HUES48 (cell line): ENCODE measurements around the gene AFDN.

Experiments used
- H3K27ac ChIP-seq: one replicate; pipeline ENCODE4 v1.7.0; 2013; ENCODE audit warnings: low read depth, low read length, inconsistent platforms
- H3K27me3 ChIP-seq: 2 replicates; pipeline ENCODE4 v1.6.1; 2013; ENCODE audit warnings: mild to moderate bottlenecking, low read length; ENCODE audit not compliant: control insufficient read depth, insufficient read depth
- H3K36me3 ChIP-seq: 2 replicates; pipeline ENCODE4 v1.6.1; 2013; ENCODE audit warnings: low read length; ENCODE audit not compliant: control insufficient read depth, insufficient read depth
- H3K4me1 ChIP-seq: 2 replicates; pipeline ENCODE4 v1.6.1; 2013; ENCODE audit warnings: mild to moderate bottlenecking, low read length; ENCODE audit not compliant: control insufficient read depth, insufficient read depth
- H3K4me3 ChIP-seq: 2 replicates; pipeline ENCODE4 v1.5.1; 2013; ENCODE audit warnings: mild to moderate bottlenecking, low read depth, low read length
- H3K9ac ChIP-seq: 2 replicates; pipeline ENCODE4 v1.6.1; 2013; ENCODE audit warnings: mild to moderate bottlenecking, low read depth, low read length, moderate library complexity
- H3K9me3 ChIP-seq: 2 replicates; pipeline ENCODE4 v1.6.1; 2013; ENCODE audit warnings: low read length; ENCODE audit not compliant: control insufficient read depth, insufficient read depth

AFDN gene

DNA sequence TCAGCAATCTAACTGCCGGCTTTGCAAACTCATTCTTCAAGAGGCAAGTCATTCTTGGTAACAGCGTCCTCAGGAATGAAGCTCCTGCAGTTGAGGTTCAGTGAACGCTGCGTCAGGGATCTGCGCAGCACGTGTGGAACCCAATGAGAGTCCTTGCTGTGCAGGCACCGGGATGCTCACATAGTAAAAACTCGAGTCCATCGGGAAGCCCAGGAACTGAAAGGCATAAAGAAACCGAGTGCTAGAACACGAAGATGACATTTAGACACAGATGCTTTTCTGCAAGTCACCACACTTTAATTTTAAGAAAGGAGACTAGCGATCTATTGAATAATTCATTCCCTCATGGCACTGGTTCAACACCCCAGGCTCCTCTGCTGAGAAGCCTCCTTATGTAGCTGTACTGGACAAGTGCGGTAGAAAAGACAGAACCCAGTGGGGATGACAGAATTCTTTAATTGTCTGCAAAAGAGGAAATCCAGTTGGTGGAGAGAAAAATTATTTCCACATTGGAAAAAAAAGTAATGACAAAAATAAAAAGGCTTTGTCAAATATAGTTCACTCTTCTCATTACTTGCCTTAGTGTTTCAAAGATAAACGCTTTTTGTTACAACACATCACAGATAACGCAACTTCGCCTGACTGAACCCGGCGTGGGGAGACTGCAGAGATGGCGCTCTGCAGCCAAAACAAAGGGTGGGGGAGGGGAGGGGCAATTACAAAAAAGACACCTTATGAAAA lies 1.9 kb upstream of the AFDN start:
- H3K9me3 ChIP-seq = no peaks in the 10 kb centered on the region
- no peak overlapping the region for H3K9ac ChIP-seq
- H3K36me3 ChIP-seq = peaks cover 10% of the 10 kb centered on the region
- no peak overlapping the region for H3K27ac ChIP-seq
- peak overlapping the region; percentile 96 for H3K4me3 ChIP-seq
- no peaks in the 10 kb centered on the region for H3K27me3 ChIP-seq
- peaks cover 19% of the 10 kb centered on the region for H3K4me1 ChIP-seq

- Histone ChIP-seq H3K27me3 (no peaks in the 10 kb centered on the region), H3K9ac (peak overlapping the region; percentile 70), H3K27ac (peak overlapping the region; percentile 77), H3K9me3 (no peaks in the 10 kb centered on the region), H3K36me3 (peaks cover 10% of the 10 kb centered on the region), H3K4me1 (peaks cover 24% of the 10 kb centered on the region), H3K4me3 (peak overlapping the region; percentile 96)
Observed at GRCh38 chr6:167825332-167826229, 1.1 kb upstream of the AFDN start.

GRCh38 chr6:167826230-167826895 lies 348 bp upstream of the AFDN start:
- peak overlapping the region; percentile 96 for H3K4me3 ChIP-seq
- peaks cover 10% of the 10 kb centered on the region for H3K36me3 ChIP-seq
- peak overlapping the region; percentile 77 for H3K27ac ChIP-seq
- no peaks in the 10 kb centered on the region for H3K27me3 ChIP-seq
- H3K4me1 ChIP-seq = peaks cover 24% of the 10 kb centered on the region
- no peaks in the 10 kb centered on the region for H3K9me3 ChIP-seq
- H3K9ac ChIP-seq = peak overlapping the region; percentile 70

DNA sequence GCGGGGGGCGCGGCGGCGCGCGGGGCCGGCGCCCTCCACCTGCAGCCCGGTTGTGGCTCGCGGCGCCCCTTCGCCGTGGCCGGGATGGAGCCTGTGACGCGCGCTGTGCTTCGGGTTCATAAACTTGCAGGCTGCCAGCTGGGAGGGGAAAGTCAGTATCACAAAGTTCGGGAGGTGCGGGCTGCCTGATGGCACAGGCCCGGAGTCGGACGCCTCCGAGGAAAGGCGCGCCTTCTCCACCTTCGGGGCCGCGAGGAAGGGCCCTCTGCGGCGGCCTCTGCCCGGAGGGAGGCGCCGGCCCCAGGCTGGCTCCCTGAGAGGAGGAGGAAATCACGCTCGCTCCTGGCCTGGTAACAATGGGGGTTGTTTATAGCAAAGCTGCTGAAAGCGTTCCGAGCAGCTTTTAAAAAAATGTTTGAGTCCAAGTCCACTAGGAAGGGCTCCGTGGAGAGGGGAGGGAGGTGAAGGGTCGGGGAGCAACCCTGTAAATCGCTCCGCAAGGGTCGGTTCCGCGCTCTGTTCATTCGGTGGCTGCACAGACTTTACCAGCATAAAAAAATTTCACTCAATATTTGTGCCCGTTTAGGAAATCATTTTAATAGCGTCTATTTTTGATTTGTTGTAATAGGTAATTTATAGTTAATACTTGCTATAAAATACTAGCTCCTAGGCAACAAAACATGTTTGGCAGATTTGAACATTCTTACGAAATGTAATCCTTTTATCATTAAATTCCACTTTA lies 1.0 kb downstream of the AFDN start:
- peak overlapping the region; percentile 86 for H3K27ac ChIP-seq
- peaks cover 10% of the 10 kb centered on the region for H3K36me3 ChIP-seq
- H3K9ac ChIP-seq = peak overlapping the region; percentile 73
- peaks cover 36% of the 10 kb centered on the region for H3K4me1 ChIP-seq
- H3K9me3 ChIP-seq = no peaks in the 10 kb centered on the region
- no peaks in the 10 kb centered on the region for H3K27me3 ChIP-seq
- H3K4me3 ChIP-seq = peak overlapping the region; percentile 83

- H3K9ac ChIP-seq = peak overlapping the region; percentile 73; the same call in 1 of the 2 replicates
- peaks cover 43% of the 10 kb centered on the region for H3K4me1 ChIP-seq
- peak overlapping the region; percentile 83 for H3K4me3 ChIP-seq
- no peaks in the 10 kb centered on the region for H3K27me3 ChIP-seq
- H3K36me3 ChIP-seq = peaks cover 6% of the 10 kb centered on the region
- peak overlapping the region; percentile 86 for H3K27ac ChIP-seq
- H3K9me3 ChIP-seq = no peaks in the 10 kb centered on the region
Observed at GRCh38 chr6:167828325-167828956, 1.7 kb downstream of the AFDN start.

DNA sequence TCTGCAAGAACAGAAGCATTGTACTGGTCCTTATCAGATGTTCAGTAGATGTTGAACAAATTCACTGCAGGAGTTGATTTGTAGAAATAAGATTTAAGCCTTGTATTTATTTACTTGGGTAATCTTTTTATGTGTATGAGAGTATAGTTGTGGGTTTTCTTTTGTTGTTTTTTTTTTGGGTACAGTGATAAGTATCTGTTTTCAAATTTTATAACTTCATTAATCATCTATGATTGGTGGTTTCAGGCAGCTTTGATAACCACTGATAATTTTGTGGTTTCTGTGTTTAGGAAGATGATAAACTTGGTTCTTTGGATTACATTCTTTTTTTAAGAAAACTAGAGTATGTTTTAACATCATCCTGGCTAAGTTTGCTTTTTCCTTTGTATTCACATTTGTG lies 2.8 kb downstream of the AFDN start:
- Histone ChIP-seq H3K27me3 (no peaks in the 10 kb centered on the region), H3K4me1 (peaks cover 44% of the 10 kb centered on the region), H3K4me3 (peak overlapping the region; percentile 83; the same call in 1 of the 2 replicates), H3K9me3 (no peaks in the 10 kb centered on the region), H3K9ac (no peak overlapping the region), H3K27ac (no peak overlapping the region), H3K36me3 (no peaks in the 10 kb centered on the region)

DNA sequence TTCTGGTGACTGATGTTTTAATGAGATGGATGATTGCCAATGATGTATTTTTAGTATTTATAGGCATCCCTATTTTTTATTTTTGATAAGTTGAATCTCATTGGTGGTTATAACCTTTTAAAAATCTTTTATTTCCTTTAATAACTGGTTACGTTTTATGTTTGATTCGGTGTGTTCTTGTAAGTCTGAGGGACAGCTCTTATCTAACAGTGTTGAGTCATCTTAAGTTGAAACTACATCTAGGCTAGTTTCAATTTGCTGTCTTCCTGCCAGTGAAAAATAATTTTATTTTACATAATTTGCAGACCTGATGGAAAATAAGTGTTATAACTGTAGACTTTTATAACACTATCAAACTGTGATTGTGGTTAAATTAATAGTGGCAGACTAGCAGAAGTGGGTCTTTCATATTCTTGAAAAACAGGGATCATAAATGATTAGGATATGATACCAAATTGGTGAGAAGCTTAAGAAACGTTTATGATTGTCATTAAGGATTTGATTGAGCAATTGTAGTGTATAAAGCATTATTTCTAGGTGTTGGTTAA lies 4.6 kb downstream of the AFDN start:
- H3K4me3 ChIP-seq = no peak overlapping the region

GRCh38 chr6:167832497-167833395 lies 6.0 kb downstream of the AFDN start:
- no peaks in the 10 kb centered on the region for H3K9me3 ChIP-seq
- no peaks in the 10 kb centered on the region for H3K36me3 ChIP-seq
- no peak overlapping the region for H3K9ac ChIP-seq
- peak overlapping the region; percentile 12; the same call in 1 of the 2 replicates for H3K4me3 ChIP-seq
- peak overlapping the region; percentile 37 for H3K27ac ChIP-seq
- peaks cover 39% of the 10 kb centered on the region for H3K4me1 ChIP-seq
- no peaks in the 10 kb centered on the region for H3K27me3 ChIP-seq

More for the DNA sequence above, 4.6 kb downstream of the AFDN start:
- Histone ChIP-seq H3K36me3 (no peaks in the 10 kb centered on the region), H3K27me3 (no peaks in the 10 kb centered on the region), H3K4me1 (peaks cover 39% of the 10 kb centered on the region), H3K27ac (no peak overlapping the region), H3K9ac (no peak overlapping the region), H3K9me3 (no peaks in the 10 kb centered on the region)

GRCh38 chr6:167833396-167833763 lies 6.7 kb downstream of the AFDN start:
- H3K27ac ChIP-seq = no peak overlapping the region
- H3K4me3 ChIP-seq = no peak overlapping the region
- H3K27me3 ChIP-seq = no peaks in the 10 kb centered on the region
- peaks cover 45% of the 10 kb centered on the region for H3K4me1 ChIP-seq
- H3K9ac ChIP-seq = no peak overlapping the region
- no peaks in the 10 kb centered on the region for H3K9me3 ChIP-seq
- H3K36me3 ChIP-seq = no peaks in the 10 kb centered on the region
